Left renal pelvis (tissue), 4 donors: ENCODE data around the gene NUP205. TPM values are rescaled to one million over a fixed set of nuclear protein-coding genes. Genes with fewer than 3 reads are reported as not detected.

Experiments
- DNase-seq, 4 donors: peaks; one replicate each; pipeline ENCODE4 v3.0.0-alpha.2; 2013; ENCODE audit warnings: low read depth in 4 of 4, low spot score in 3 of 4
- polyA plus RNA-seq, 4 donors: library from polyadenylated mRNA; unstranded; fragments of 120-200 nt; gene quantifications; one replicate each; pipeline ENCODE4 v1.2.1, GENCODE V29; 2013; ENCODE audit not compliant: insufficient read length in 4 of 4

Gene NUP205
- polyA plus RNA-seq, 4 donors = 48.6 to 71.4 (median 69.6) TPM

DNA sequence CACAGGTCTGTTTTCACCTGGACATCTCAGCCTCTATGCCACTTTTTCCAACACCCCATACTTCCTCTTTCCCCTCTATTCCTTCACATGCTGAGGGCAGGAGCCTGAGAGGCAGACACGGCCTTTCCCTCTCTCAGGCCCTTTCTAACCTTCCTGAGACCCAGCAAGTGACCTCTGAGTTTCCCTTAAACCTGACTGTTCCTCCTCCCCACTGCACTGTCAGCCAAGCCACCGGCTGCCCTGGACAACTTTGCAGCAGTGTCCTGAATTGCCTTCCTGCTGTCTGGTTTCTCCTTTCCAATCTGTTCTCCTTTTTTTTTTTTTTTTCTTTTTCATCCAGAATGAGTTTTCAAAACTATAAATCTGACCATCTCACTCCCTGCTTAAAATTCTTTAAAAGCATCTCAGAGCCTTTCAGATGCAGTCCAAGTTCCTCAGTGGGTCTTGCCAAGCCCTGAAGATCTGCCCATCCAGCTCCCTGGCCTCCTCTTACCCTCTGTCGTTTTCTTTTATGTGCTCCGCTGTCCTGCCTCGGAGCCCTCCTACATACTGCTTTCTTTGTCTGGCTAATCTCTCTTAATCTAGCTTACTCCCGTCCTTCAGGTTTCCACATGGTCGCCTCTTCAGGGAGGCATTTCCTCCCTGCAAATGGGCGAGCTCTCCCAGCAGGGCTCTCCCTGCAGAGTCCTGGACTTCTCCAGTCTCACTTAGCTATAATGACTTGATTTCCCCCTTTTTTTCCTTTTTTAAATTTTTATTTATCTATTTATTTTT lies 139.7 kb downstream of the NUP205 start:
- no peak for DNase-seq

Other genes with a start within 250 kb of the NUP205 start
- gene CNOT4, start 47.8 kb upstream of the NUP205 start, polyA plus RNA-seq = 10 to 100 TPM; 29.2 to 40.1 (median 34.9) TPM
- 10 to 100 TPM; 55.0 to 90.9 (median 82.5) TPM for gene STMP1, start 104.6 kb downstream of the NUP205 start, polyA plus RNA-seq
- 1 to 10 TPM in 3 of 4 donors, under 1 TPM in 1; 0.85 to 3.1 (median 2.1) TPM for gene SLC13A4, start 170.3 kb downstream of the NUP205 start, polyA plus RNA-seq
- gene FAM180A, start 190.9 kb downstream of the NUP205 start, polyA plus RNA-seq = under 1 TPM in 1 of 4 donors, not detected in 3; 0.17 TPM